Astrocyte (in vitro differentiated cells and primary cell): Measurements from ENCODE around the gene C16orf96. TPM values are rescaled to one million over a fixed set of nuclear protein-coding genes. Genes with fewer than 3 reads are reported as not detected.

Experiments used
- DNase-seq: peaks from one replicate; pipeline ENCODE4 v3.0.0-alpha.2; 2010; ENCODE audit warnings: low read depth
- FAIRE-seq: peaks from 2 replicates; lab custom pipeline; 2011; peaks lifted over from hg19 to GRCh38; lab: Jason Lieb, UNC
- H2AFZ ChIP-seq: 2 replicates; pipeline ENCODE4 v1.6.0; 2012; ENCODE audit warnings: low read depth, low read length, inconsistent platforms
- H3K27ac ChIP-seq: 2 replicates; pipeline ENCODE4 v1.5.1; 2011; ENCODE audit warnings: low read depth, low read length, inconsistent platforms
- H3K27me3 ChIP-seq: 2 replicates; pipeline ENCODE4 v1.6.0; 2011; ENCODE audit warnings: low read length, inconsistent platforms; ENCODE audit not compliant: insufficient read depth
- H3K36me3 ChIP-seq: 2 replicates; pipeline ENCODE4 v1.5.1; 2011; ENCODE audit warnings: low read length, inconsistent platforms; ENCODE audit not compliant: insufficient read depth
- H3K4me1 ChIP-seq: 2 replicates; pipeline ENCODE4 v1.5.1; 2011; ENCODE audit warnings: low read length, inconsistent platforms; ENCODE audit not compliant: insufficient read depth
- H3K4me2 ChIP-seq: 2 replicates; pipeline ENCODE4 v1.6.0; 2012; ENCODE audit warnings: low read length, inconsistent platforms
- H3K4me3 ChIP-seq: 2 replicates; pipeline ENCODE4 v1.5.1; 2011; ENCODE audit warnings: low read depth, mild to moderate bottlenecking, low read length, inconsistent platforms; ENCODE audit not compliant: insufficient read depth
- H3K79me2 ChIP-seq: 2 replicates; pipeline ENCODE4 v1.6.0; 2012; ENCODE audit warnings: mild to moderate bottlenecking, low read length, inconsistent platforms; ENCODE audit not compliant: insufficient read depth
- H3K9ac ChIP-seq: 2 replicates; pipeline ENCODE4 v1.6.0; 2012; ENCODE audit warnings: mild to moderate bottlenecking, low read length, inconsistent platforms
- H3K9me3 ChIP-seq: 2 replicates; pipeline ENCODE4 v1.5.1; 2012; ENCODE audit warnings: low read depth, mild to moderate bottlenecking, low read length, inconsistent platforms; ENCODE audit not compliant: insufficient read depth
- H4K20me1 ChIP-seq: 2 replicates; pipeline ENCODE4 v1.6.0; 2012; ENCODE audit warnings: low read length, inconsistent platforms; ENCODE audit not compliant: insufficient read depth
- H3K27ac Mint-ChIP-seq: one replicate; pipeline ENCODE4 v1.8.0; 2021; ENCODE audit warnings: mild to moderate bottlenecking, mixed read lengths; ENCODE audit not compliant: unreplicated experiment
- H3K27me3 Mint-ChIP-seq: one replicate; pipeline ENCODE4 v1.8.0; 2021; ENCODE audit warnings: low read depth, mixed read lengths; ENCODE audit not compliant: unreplicated experiment
- H3K36me3 Mint-ChIP-seq: one replicate; pipeline ENCODE4 v1.8.0; 2021; ENCODE audit warnings: low read depth, mixed read lengths; ENCODE audit not compliant: unreplicated experiment
- H3K4me1 Mint-ChIP-seq: one replicate; pipeline ENCODE4 v1.8.0; 2021; ENCODE audit warnings: low read depth, mixed read lengths; ENCODE audit not compliant: unreplicated experiment
- H3K4me3 Mint-ChIP-seq: one replicate; pipeline ENCODE4 v1.8.0; 2021; ENCODE audit warnings: mild to moderate bottlenecking, moderate library complexity, mixed read lengths; ENCODE audit not compliant: unreplicated experiment
- H3K9me3 Mint-ChIP-seq: one replicate; pipeline ENCODE4 v1.8.0; 2021; ENCODE audit warnings: mild to moderate bottlenecking, mixed read lengths; ENCODE audit not compliant: unreplicated experiment
- EZH2 ChIP-seq: IDR thresholded peaks from 2 replicates; pipeline ENCODE4 v1.6.1; 2012; ENCODE audit warnings: mild to moderate bottlenecking, low read length, inconsistent platforms; ENCODE audit not compliant: insufficient read depth
- total RNA-seq: library from RNA; stranded (reverse); gene quantifications from 2 replicates; pipeline ENCODE4 v1.2.1, GENCODE V29; 2021
- TF ChIP-seq, protein P1 (sequence below): IDR thresholded peaks from 2 replicates; pipeline ENCODE4 v1.5.1; 2011; ENCODE audit warnings: low read depth, mild to moderate bottlenecking, inconsistent platforms, low read length, moderate library complexity; ENCODE audit not compliant: insufficient read depth

Gene C16orf96
- total RNA-seq, 1 donor from 2014 or later = 0.20 TPM

DNA sequence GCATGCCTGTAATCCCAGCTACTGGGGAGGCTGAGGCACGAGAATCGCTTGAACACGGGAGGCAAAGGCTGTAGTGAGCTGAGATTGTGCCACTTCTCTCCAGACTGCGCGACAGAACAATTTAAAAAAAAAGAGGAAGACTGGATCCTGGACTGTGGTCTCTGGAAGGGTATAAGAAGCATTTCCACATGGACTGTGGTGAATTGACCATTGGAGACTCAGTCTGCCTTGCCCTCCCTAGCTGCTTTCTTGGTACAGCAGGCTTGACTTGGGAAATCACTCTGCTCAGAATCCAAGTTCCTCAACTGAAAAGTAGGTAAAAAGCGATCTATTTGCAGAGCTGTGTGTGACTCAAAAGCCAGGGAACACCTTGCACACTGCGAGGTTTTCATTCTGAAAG lies 67.5 kb downstream of the C16orf96 start:
- H3K27me3 ChIP-seq = no peaks in the 10 kb centered on the region
- H3K36me3 Mint-ChIP-seq = peaks cover 2% of the 10 kb centered on the region
- peak overlapping the region; percentile 90 for H3K4me3 Mint-ChIP-seq
- no peak overlapping the region for H3K9ac ChIP-seq
- peaks cover 37% of the 10 kb centered on the region for H3K79me2 ChIP-seq
- no peak overlapping the region for H2AFZ ChIP-seq
- no peak for TF ChIP-seq EZH2
- TF ChIP-seq, protein P1, sequence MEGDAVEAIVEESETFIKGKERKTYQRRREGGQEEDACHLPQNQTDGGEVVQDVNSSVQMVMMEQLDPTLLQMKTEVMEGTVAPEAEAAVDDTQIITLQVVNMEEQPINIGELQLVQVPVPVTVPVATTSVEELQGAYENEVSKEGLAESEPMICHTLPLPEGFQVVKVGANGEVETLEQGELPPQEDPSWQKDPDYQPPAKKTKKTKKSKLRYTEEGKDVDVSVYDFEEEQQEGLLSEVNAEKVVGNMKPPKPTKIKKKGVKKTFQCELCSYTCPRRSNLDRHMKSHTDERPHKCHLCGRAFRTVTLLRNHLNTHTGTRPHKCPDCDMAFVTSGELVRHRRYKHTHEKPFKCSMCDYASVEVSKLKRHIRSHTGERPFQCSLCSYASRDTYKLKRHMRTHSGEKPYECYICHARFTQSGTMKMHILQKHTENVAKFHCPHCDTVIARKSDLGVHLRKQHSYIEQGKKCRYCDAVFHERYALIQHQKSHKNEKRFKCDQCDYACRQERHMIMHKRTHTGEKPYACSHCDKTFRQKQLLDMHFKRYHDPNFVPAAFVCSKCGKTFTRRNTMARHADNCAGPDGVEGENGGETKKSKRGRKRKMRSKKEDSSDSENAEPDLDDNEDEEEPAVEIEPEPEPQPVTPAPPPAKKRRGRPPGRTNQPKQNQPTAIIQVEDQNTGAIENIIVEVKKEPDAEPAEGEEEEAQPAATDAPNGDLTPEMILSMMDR = no peak
- no peak overlapping the region for H3K27ac Mint-ChIP-seq
- FAIRE-seq = no peak
- H3K9me3 Mint-ChIP-seq = no peaks in the 10 kb centered on the region
- DNase-seq = no peak
- peaks cover 26% of the 10 kb centered on the region for H4K20me1 ChIP-seq
- peaks cover 18% of the 10 kb centered on the region for H3K4me1 Mint-ChIP-seq
- H3K36me3 ChIP-seq = no peaks in the 10 kb centered on the region
- H3K9me3 ChIP-seq = no peaks in the 10 kb centered on the region
- no peaks in the 10 kb centered on the region for H3K27me3 Mint-ChIP-seq
- H3K4me1 ChIP-seq = peaks cover 14% of the 10 kb centered on the region
- no peak overlapping the region for H3K4me2 ChIP-seq
- no peak overlapping the region for H3K27ac ChIP-seq
- H3K4me3 ChIP-seq = no peak overlapping the region

DNA sequence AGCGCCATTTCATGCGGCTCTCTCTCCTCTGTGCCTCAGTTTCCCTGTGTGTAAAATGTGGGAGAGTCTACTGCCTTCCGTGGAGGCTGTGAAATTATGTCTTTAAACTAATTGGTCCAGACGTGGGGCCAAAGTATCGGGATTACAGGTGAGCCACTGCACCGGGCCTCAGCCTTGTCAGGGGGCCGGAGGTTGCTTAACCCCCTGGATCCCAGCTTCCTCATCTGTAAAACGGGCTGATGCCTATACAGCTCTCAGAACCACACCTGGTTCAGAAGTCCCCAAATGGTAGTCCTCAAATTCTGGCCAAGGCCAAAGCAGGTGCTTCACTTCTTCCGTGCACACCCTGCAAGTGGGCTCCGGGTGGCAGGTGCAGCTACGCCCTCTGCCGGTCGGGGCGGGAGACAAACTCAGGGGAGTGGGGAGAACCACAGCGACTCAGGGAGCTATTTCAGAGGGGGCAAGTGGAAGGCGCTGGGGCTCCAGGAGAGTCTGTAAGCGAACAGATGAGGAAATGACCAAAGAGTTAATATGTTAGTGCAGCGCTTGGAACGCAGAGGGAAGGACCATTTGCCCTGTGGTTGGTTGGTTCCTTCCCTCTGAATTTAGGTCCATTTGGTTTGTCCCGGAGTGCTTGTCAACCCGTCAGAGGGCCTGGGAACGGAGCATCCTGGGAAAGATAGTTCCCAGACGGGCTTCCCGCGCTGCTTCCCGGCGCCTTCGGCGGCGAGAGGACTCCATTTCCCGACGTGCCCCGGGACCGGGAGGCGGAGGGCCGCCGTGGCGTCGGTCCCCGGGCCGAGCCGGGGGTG lies 68.1 kb downstream of the C16orf96 start, which contains the start of gene MGRN1:
Gene MGRN1, plus strand, starts transcription at position 812 of the 812 bp plus-strand sequence. CDS start 135 bp downstream, outside the sequence.
- H2AFZ ChIP-seq = peak within 1 kb of the TSS; percentile 84
- H3K4me2 ChIP-seq = peak within 1 kb of the TSS; percentile 97
- Mint-ChIP-seq H3K4me3 (peak within 1 kb of the TSS; percentile 99), H3K36me3 (peaks cover 2% of the 10 kb centered on the region), H3K4me1 (peaks cover 20% of the 10 kb centered on the region), H3K27ac (peak within 1 kb of the TSS; percentile 99), H3K9me3 (no peaks in the 10 kb centered on the region), H3K27me3 (no peaks in the 10 kb centered on the region)
- TF ChIP-seq, protein P1 = peak; percentile 86
- no peak for TF ChIP-seq EZH2
- H3K79me2 ChIP-seq = peaks cover 43% of the 10 kb centered on the region
- H3K4me1 ChIP-seq = peaks cover 14% of the 10 kb centered on the region
- peak within 1 kb of the TSS; percentile 89 for H3K27ac ChIP-seq
- FAIRE-seq = no peak
- no peaks in the 10 kb centered on the region for H3K27me3 ChIP-seq
- H3K4me3 ChIP-seq = peak within 1 kb of the TSS; percentile 88
- DNase-seq = peak; percentile 97
- peak within 1 kb of the TSS; percentile 97 for H3K9ac ChIP-seq
- no peaks in the 10 kb centered on the region for H3K36me3 ChIP-seq
- H3K9me3 ChIP-seq = no peaks in the 10 kb centered on the region
- peaks cover 32% of the 10 kb centered on the region for H4K20me1 ChIP-seq
